Body of pancreas (tissue), 4 donors: ENCODE results near the gene WSCD1. TPM values are rescaled to one million over a fixed set of nuclear protein-coding genes. Genes with fewer than 3 reads are reported as not detected.

Source experiments
- ATAC-seq: fragments of 150-250 bp; one replicate; pipeline ENCODE4 v1.9.1; 2016
- DNase-seq, 4 donors: peaks; one replicate each; pipeline ENCODE4 v3.0.0-alpha.2; 2019
- H3K27ac ChIP-seq, 4 donors: fragments of 200-600 bp; sonication (generic); 1 replicate in 3 of 4; 2 replicates in 1 of 4; pipeline versions ENCODE4 v1.5.1 to v1.6.1; 2016 to 2019; ENCODE audit warnings: mild to moderate bottlenecking in 1 of 4, mixed read lengths in 1 of 4, moderate library complexity in 1 of 4
- H3K27me3 ChIP-seq, 2 donors: fragments of 200-600 bp; sonication (generic); one replicate each; pipeline ENCODE4 v1.6.0; 2016; ENCODE audit warnings: mild to moderate bottlenecking in 1 of 2
- H3K36me3 ChIP-seq, 2 donors: fragments of 200-600 bp; sonication (generic); replicated peaks in 1 of 2; 2 replicates each; pipeline ENCODE4 v1.5.1; 2016; ENCODE audit warnings: low read depth in 2 of 2; ENCODE audit not compliant: insufficient read depth in 1 of 2
- H3K4me1 ChIP-seq: fragments of 200-600 bp; sonication (generic); one replicate; pipeline ENCODE4 v1.6.0; 2016
- H3K4me3 ChIP-seq, 2 donors: fragments of 200-600 bp; sonication (generic); 1 replicate in 1 of 2; 2 replicates in 1 of 2; pipeline ENCODE4 v1.5.1; 2016 to 2019
- H3K9me3 ChIP-seq, 3 donors: fragments of 200-600 bp; sonication (generic); 1 replicate in 2 of 3; 2 replicates in 1 of 3; pipeline ENCODE4 v1.5.1; 2016
- POLR2A ChIP-seq, 3 donors: fragments of 450-650 bp; IDR thresholded peaks; one replicate each; pipeline ENCODE4 v1.6.1; 2016; ENCODE audit warnings: antibody characterized with exemption in 3 of 3, mild to moderate bottlenecking in 2 of 3
- WGBS, 2 donors: methylation state at CpG; one replicate each; pipeline ENCODE4 v1.1.5; 2017; 5-methylcytosine and 5-hydroxymethylcytosine counted together
- intact Hi-C: fragments of 100-400 bp; cut with DNase I; formaldehyde crosslinking; loops from one replicate; pipeline ENCODE4 v1.15.1; 2023
- total RNA-seq, 2 donors: library from RNA; depleted of rRNA; stranded (reverse); fragments of >200 nt; gene quantifications; one replicate each; pipeline ENCODE4 v1.1.0, GENCODE V29; 2016
- TF ChIP-seq, protein P1 (sequence below), 7 experiments: fragments of 450-650 bp in 4 of 7; fragments of 200-600 bp in 3 of 7; sonication (generic) in 3 of 7; IDR thresholded peaks; one replicate each; pipeline ENCODE4 v1.5.1; 2016 to 2019; ENCODE audit warnings: antibody characterized with exemption in 7 of 7

The WSCD1 gene
- total RNA-seq, 2 donors from 2014 or later = 1.8 to 3.0 TPM

DNA sequence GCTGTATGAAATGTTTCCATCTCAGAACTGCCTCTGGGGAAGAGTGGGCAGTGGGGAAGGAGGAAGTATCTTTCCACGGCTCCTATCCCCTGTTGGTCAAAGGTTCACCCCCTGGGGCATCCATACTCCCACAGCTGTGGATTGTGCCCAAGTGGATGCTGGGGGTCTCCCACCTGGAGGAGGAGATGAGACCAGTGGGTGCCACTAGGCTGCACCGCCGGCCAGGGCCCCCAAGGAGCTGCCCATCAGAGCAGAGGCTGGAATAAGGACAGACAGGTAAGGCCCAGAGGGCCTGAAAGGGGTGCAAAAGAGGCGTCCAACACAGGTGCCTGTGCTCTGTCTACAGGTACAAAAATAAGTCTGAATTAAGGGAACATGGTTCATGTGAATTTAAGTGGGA lies 87.5 kb downstream of the WSCD1 start:
- no peaks in the 10 kb centered on the region for H3K4me1 ChIP-seq
- DNase-seq (no peak), ATAC-seq (no peak)
- H3K4me3 ChIP-seq = no peak overlapping the region
- TF ChIP-seq POLR2A (IDR thresholded peaks at IDR 0.05) = no peak
- H3K9me3 ChIP-seq = no peaks in the 10 kb centered on the region
- H3K27me3 ChIP-seq = no peaks in the 10 kb centered on the region
- intact Hi-C loops = no loop called here
- H3K27ac ChIP-seq = no peak overlapping the region
- H3K36me3 ChIP-seq = no peaks in the 10 kb centered on the region
- 75 to 79% methylated on average over 4 of the region's 4 CpGs for WGBS, 2 donors

DNA sequence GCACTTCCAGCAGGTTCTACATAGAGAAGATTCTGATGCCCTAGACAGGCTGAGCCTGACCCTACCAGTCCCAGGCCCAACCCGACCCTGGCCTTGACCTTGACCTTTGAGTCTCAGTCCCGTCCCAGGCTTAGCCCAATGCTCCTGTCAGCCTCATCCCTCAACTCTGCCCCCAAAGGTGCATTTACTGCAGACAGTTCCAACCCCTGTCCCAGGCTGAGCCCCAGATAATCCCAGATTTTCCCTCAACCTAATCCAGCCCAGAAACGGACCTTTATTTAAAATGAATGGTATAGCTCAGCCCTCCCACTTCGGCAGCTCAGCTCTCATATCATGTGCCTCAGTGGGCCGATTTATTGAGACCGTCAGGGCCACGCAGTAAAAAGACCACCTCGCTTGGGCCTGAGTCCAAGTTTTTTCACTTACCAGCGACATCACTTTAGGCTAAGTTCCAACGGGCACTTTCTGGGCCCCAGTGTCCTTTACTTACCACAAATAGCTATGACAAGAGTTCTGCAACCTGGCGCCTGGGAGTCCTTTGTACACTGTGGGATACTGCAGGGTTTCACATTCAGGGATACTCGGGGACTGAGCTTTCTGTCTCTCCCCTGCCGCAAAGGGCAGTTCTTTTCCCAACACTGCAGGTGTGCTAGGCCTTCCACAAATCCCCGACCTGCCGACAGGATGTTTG lies 89.5 kb downstream of the WSCD1 start:
- no peak overlapping the region for H3K4me3 ChIP-seq
- 41 to 45% methylated on average over 14 to 15 of the region's 15 CpGs for WGBS, 2 donors
- DNase-seq = no peak
- intact Hi-C loops = no loop called here
- ATAC-seq = no peak
- H3K4me1 ChIP-seq = no peaks in the 10 kb centered on the region
- H3K27me3 ChIP-seq = no peaks in the 10 kb centered on the region
- no peak overlapping the region for H3K27ac ChIP-seq
- TF ChIP-seq POLR2A (IDR thresholded peaks at IDR 0.05) = no peak
- TF ChIP-seq, protein P1, sequence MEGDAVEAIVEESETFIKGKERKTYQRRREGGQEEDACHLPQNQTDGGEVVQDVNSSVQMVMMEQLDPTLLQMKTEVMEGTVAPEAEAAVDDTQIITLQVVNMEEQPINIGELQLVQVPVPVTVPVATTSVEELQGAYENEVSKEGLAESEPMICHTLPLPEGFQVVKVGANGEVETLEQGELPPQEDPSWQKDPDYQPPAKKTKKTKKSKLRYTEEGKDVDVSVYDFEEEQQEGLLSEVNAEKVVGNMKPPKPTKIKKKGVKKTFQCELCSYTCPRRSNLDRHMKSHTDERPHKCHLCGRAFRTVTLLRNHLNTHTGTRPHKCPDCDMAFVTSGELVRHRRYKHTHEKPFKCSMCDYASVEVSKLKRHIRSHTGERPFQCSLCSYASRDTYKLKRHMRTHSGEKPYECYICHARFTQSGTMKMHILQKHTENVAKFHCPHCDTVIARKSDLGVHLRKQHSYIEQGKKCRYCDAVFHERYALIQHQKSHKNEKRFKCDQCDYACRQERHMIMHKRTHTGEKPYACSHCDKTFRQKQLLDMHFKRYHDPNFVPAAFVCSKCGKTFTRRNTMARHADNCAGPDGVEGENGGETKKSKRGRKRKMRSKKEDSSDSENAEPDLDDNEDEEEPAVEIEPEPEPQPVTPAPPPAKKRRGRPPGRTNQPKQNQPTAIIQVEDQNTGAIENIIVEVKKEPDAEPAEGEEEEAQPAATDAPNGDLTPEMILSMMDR (IDR thresholded peaks at IDR 0.05) = no peak
- no peaks in the 10 kb centered on the region for H3K9me3 ChIP-seq
- H3K36me3 ChIP-seq = no peaks in the 10 kb centered on the region

DNA sequence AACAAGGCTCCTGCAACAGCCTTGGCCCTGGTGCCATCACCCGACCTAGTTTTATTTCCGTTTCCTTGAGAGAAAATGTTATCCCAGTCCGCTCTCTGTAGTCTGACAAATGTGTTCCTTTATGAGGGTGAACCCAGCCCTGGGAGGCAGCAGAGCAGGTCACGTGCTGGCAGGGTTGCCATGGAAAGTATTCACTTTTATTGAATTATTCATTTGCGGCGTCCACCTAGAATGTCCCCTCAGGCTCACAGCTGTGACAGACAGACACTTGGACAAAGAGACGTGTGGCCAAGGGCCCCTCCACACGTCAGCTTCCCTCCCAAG lies 90.0 kb downstream of the WSCD1 start:
- Histone ChIP-seq H3K4me3 (no peak overlapping the region), H3K36me3 (no peaks in the 10 kb centered on the region), H3K9me3 (no peaks in the 10 kb centered on the region), H3K27ac (no peak overlapping the region), H3K27me3 (no peaks in the 10 kb centered on the region), H3K4me1 (no peaks in the 10 kb centered on the region)
- no peak for TF ChIP-seq POLR2A (IDR thresholded peaks at IDR 0.05)
- TF ChIP-seq, protein P1 (IDR thresholded peaks at IDR 0.05) = no peak
- ATAC-seq (no peak), DNase-seq (no peak)
- intact Hi-C loops = no loop called here
- WGBS, 2 donors = 35 to 37% methylated on average over 8 of the region's 8 CpGs

DNA sequence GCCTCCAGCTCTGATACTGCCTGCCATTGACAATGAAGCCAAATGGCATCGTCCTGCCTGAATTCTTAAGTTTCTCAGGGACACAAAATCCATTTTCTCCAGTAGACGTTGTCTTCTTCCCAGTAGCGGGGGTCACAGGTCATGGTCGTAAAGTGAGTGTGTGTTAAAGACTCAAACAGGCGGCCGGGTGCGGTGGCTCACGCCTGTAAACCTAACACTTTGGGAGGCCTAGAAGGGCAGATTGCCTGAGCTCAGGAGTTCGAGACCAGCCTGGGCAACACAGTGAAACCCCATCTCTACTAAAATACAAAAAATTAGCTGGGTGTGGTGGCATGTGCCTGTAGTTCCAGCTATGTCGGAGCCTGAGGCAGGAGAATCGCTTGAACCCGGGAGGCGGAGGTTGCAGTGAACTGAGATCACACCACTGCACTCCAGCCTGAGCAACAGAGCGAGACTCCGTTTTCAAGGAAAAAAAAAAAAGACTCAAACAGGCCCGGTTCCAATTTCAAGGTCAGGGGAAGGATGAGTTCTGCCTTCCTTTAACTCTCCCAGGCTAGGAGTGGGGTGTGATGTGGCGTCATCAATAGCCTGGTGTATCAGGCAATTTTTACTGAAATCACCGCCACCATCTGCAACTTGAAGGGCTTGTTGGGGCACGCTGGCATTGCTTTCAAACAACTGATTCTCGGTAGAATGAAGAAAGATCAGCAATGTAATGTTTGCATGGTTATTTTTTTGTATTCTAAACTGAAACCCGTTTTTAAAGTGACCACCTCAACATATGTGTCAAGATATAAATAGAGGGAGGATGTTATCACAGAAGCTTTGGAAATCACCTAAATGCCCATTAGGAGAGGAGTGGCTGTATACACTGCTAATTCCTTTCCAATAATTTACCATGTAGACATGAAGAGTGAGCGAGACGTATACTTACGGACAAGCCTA lies 91.0 kb downstream of the WSCD1 start:
- ATAC-seq = no peak
- intact Hi-C loops = no loop called here
- DNase-seq = no peak
- TF ChIP-seq POLR2A (IDR thresholded peaks at IDR 0.05) = no peak
- TF ChIP-seq, protein P1 (IDR thresholded peaks at IDR 0.05) = no peak
- H3K27ac ChIP-seq = no peak overlapping the region
- no peaks in the 10 kb centered on the region for H3K27me3 ChIP-seq
- H3K4me1 ChIP-seq = no peaks in the 10 kb centered on the region
- H3K36me3 ChIP-seq = no peaks in the 10 kb centered on the region
- WGBS, 2 donors = 70 to 71% methylated on average over 21 to 24 of the region's 24 CpGs
- H3K9me3 ChIP-seq = no peaks in the 10 kb centered on the region
- H3K4me3 ChIP-seq = no peak overlapping the region

DNA sequence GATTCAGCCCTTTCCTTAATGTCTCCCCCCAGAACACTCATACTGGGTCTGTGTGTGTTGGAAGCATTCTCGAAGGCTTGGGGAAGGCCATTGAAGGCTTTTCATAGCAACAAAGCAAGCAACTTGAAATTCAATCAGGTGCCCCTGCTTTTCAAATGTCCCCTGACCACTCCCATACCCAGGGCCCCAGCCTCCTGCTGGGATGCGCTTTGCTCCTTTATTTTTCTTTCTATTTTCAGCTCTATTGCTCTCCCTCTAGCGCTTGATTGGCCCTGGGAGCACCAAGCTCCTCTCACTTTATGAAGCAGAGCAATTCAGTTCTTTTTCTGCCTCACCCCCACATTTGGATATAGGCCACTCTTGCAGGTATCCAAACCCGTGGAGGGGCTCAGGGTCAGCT lies 92.0 kb downstream of the WSCD1 start:
- 55 to 59% methylated on average over 4 of the region's 4 CpGs for WGBS, 2 donors
- H3K4me3 ChIP-seq = no peak overlapping the region
- no peaks in the 10 kb centered on the region for H3K36me3 ChIP-seq
- intact Hi-C loops = no loop called here
- no peaks in the 10 kb centered on the region for H3K27me3 ChIP-seq
- ATAC-seq (no peak), DNase-seq (no peak)
- H3K4me1 ChIP-seq = no peaks in the 10 kb centered on the region
- no peaks in the 10 kb centered on the region for H3K9me3 ChIP-seq
- no peak overlapping the region for H3K27ac ChIP-seq
- no peak for TF ChIP-seq POLR2A (IDR thresholded peaks at IDR 0.05)
- TF ChIP-seq, protein P1 (IDR thresholded peaks at IDR 0.05) = no peak
